NCI-H526 (cell line): ENCODE data around the gene SCARF2.
A peak's percentile ranks its signal among the peaks of the same experiment; 100 is the strongest.
"Not testable (repeated sequence)": the region's sequence is repeated elsewhere in the genome, so short reads cannot be mapped to it uniquely, and the experiment has no call there.

Experiments
- DNase-seq, 2 experiments: peaks; one replicate each; lab custom pipeline; 2025; lab: John Stamatoyannopoulos, UW

The SCARF2 gene

GRCh38 chr22:20393705-20394476, 43.7 kb downstream of the SCARF2 start, which contains the start of gene ZNF74:
Gene ZNF74 (plus strand): TSS chr22:20394151. CDS start chr22:20394629, 478 bp downstream.
- peak; percentile 77 to 91 for DNase-seq

GRCh38 chr22:20392983-20393704, 44.5 kb downstream of the SCARF2 start:
- DNase-seq, result no peak

- DNase-seq, result not testable (repeated sequence)
These were observed 45.2 kb downstream of the SCARF2 start for GRCh38 chr22:20392365-20392881.

GRCh38 chr22:20391222-20391621, 46.4 kb downstream of the SCARF2 start:
- no peak for DNase-seq

GRCh38 chr22:20390394-20390907, 47.2 kb downstream of the SCARF2 start:
- DNase-seq, result no peak

- no peak for DNase-seq
These were observed 48.3 kb downstream of the SCARF2 start for GRCh38 chr22:20389288-20389687.

- DNase-seq, result no peak
These were observed 49.4 kb downstream of the SCARF2 start for GRCh38 chr22:20388200-20388599.

GRCh38 chr22:20386972-20387371, 50.7 kb downstream of the SCARF2 start:
- no peak for DNase-seq

- no peak for DNase-seq
These were observed 51.3 kb downstream of the SCARF2 start for GRCh38 chr22:20386336-20386735.

- no peak for DNase-seq
These were observed 52.8 kb downstream of the SCARF2 start for GRCh38 chr22:20384865-20385264.

- no peak for DNase-seq
These were observed 53.5 kb downstream of the SCARF2 start for GRCh38 chr22:20384171-20384570.

- DNase-seq, result no peak
These were observed 54.1 kb downstream of the SCARF2 start for GRCh38 chr22:20383538-20383937.

GRCh38 chr22:20380486-20380885, 57.1 kb downstream of the SCARF2 start:
- DNase-seq, result no peak

- DNase-seq, result not testable (repeated sequence)
These were observed 58.9 kb downstream of the SCARF2 start for GRCh38 chr22:20378684-20379083.

GRCh38 chr22:20378110-20378509, 59.5 kb downstream of the SCARF2 start:
- DNase-seq, result no peak

- not testable (repeated sequence) for DNase-seq
These were observed 60.6 kb downstream of the SCARF2 start for GRCh38 chr22:20376983-20377382.

GRCh38 chr22:20376281-20376680, 61.3 kb downstream of the SCARF2 start:
- not testable (repeated sequence) for DNase-seq
